H1 (cell line): ENCODE results near the gene C1S. TPM values are rescaled to one million over a fixed set of nuclear protein-coding genes. Genes with fewer than 3 reads are reported as not detected.

Source experiments
- BACH1 ChIP-seq: IDR thresholded peaks from 2 replicates; pipeline ENCODE4 v1.6.1; 2012; ENCODE audit warnings: low read length, improper control_type of control experiment
- CTBP2 ChIP-seq: IDR thresholded peaks from 2 replicates; pipeline ENCODE4 v1.7.0; 2011; ENCODE audit warnings: borderline replicate concordance, mild to moderate bottlenecking, moderate library complexity, mixed read lengths, low read length; ENCODE audit not compliant: insufficient read depth, insufficient read length
- CTCF ChIP-seq, 3 experiments: IDR thresholded peaks; 1 replicate in 2 of 3; 2 replicates in 1 of 3; pipeline versions ENCODE4 v1.5.1 to v1.6.1; 2011; ENCODE audit warnings: low read length in 3 of 3, mild to moderate bottlenecking in 3 of 3, inconsistent platforms in 2 of 3, low read depth in 1 of 3, moderate library complexity in 1 of 3; ENCODE audit not compliant: insufficient read depth in 1 of 3; ENCODE audit errors: control extremely low read depth in 1 of 3
- HDAC2 ChIP-seq, 2 experiments: fragments of 300-600 bp in 1 of 2; sonication (generic) in 1 of 2; IDR thresholded peaks; 2 replicates each; pipeline ENCODE4 v1.6.1; 2011 to 2012; ENCODE audit warnings: low read depth in 2 of 2, low read length in 2 of 2, mild to moderate bottlenecking in 2 of 2, moderate library complexity in 2 of 2, borderline replicate concordance in 1 of 2, inconsistent platforms in 1 of 2
- JUN ChIP-seq: IDR thresholded peaks from 2 replicates; pipeline ENCODE4 v1.6.1; 2011; ENCODE audit warnings: low read depth, mild to moderate bottlenecking, improper control_type of control experiment, low read length
- JUND ChIP-seq: IDR thresholded peaks from 2 replicates; pipeline ENCODE4 v1.6.1; 2011; ENCODE audit warnings: mild to moderate bottlenecking, improper control_type of control experiment, low read length
- KDM1A ChIP-seq: fragments of 200-600, 300-600 bp; sonication (generic); IDR thresholded peaks from 2 replicates; pipeline ENCODE4 v1.7.1; 2016; ENCODE audit warnings: mild to moderate bottlenecking, low read length, borderline replicate concordance
- KDM4A ChIP-seq: IDR thresholded peaks from one replicate; pipeline ENCODE4 v1.7.1; 2012; ENCODE audit warnings: low read depth, mild to moderate bottlenecking, moderate library complexity, low read length, inconsistent platforms; ENCODE audit not compliant: severe bottlenecking
- MAX ChIP-seq: IDR thresholded peaks from 2 replicates; pipeline ENCODE4 v1.6.1; 2012; ENCODE audit warnings: inconsistent platforms
- NANOG ChIP-seq: IDR thresholded peaks from 2 replicates; pipeline ENCODE4 v1.6.1; 2011; ENCODE audit warnings: low read length, low read depth, mild to moderate bottlenecking, inconsistent platforms; ENCODE audit not compliant: insufficient read depth, poor library complexity, severe bottlenecking
- RBBP5 ChIP-seq: IDR thresholded peaks from 2 replicates; pipeline ENCODE4 v1.7.1; 2012; ENCODE audit warnings: low read depth, mild to moderate bottlenecking, inconsistent platforms, low read length, moderate library complexity, borderline replicate concordance
- RNF2 ChIP-seq: fragments of 200-900, 300-1000 bp; sonication (generic); IDR thresholded peaks from 2 replicates; pipeline ENCODE4 v1.7.1; 2016; ENCODE audit warnings: borderline replicate concordance, low read depth, mild to moderate bottlenecking, antibody characterized with exemption, low read length; ENCODE audit not compliant: poor library complexity, severe bottlenecking; ENCODE audit errors: missing control alignments
- SAP30 ChIP-seq: fragments of 300-600 bp; sonication (generic); IDR thresholded peaks from 2 replicates; pipeline ENCODE4 v1.7.1; 2012; ENCODE audit warnings: low read length, moderate library complexity, mild to moderate bottlenecking, inconsistent platforms; ENCODE audit not compliant: insufficient read depth, insufficient replicate concordance
- SIN3A ChIP-seq, 2 experiments: IDR thresholded peaks in 1 of 2; conservative IDR thresholded peaks in 1 of 2; 2 replicates each; pipeline ENCODE4 v1.6.1; 2011 to 2012; ENCODE audit warnings: low read length in 2 of 2, improper control_type of control experiment in 1 of 2, low read depth in 1 of 2, mild to moderate bottlenecking in 1 of 2
- SIRT6 ChIP-seq: IDR thresholded peaks from one replicate; pipeline ENCODE4 v1.7.1; 2012; ENCODE audit warnings: low read length, inconsistent platforms
- SIX5 ChIP-seq: IDR thresholded peaks from 2 replicates; pipeline ENCODE4 v1.6.1; 2011; ENCODE audit warnings: mild to moderate bottlenecking, low read depth, low read length
- SRF ChIP-seq: IDR thresholded peaks from 2 replicates; pipeline ENCODE4 v1.6.1; 2011; ENCODE audit warnings: mild to moderate bottlenecking, low read depth, low read length, moderate library complexity
- TAF7 ChIP-seq: optimal IDR thresholded peaks from 2 replicates; pipeline ENCODE3; 2011; ENCODE audit warnings: low read depth, mild to moderate bottlenecking, inconsistent platforms, low read length, moderate library complexity, borderline replicate concordance
- TBP ChIP-seq: IDR thresholded peaks from 2 replicates; pipeline ENCODE4 v1.6.1; 2011; ENCODE audit warnings: low read depth, low read length, improper control_type of control experiment
- polyA plus RNA-seq, 7 experiments: library from polyadenylated mRNA; depleted of rRNA in 3 of 7; stranded (reverse) in 5 of 7; unstranded in 2 of 7; fragments of >200 nt in 5 of 7; fragments of 200-250 nt in 2 of 7; gene quantifications; 1 replicate in 5 of 7; 2 replicates in 1 of 7; 4 replicates in 1 of 7; pipeline versions ENCODE4 v1.2.1 to v1.2.3, GENCODE V29; 2011 to 2013; ENCODE audit warnings: missing spikeins in 2 of 7, mixed read lengths in 2 of 7
- total RNA-seq: library from RNA; stranded (reverse); fragmentation: NEBNext Ultra II Directional; extraction: Animal tissue kit (Norgen Biotek cat#: 25700); gene quantifications from 2 replicates; pipeline ENCODE4 v1.2.1, GENCODE V29; 2021

C1S gene
- total and polyA plus RNA-seq, 2 of the 8 experiments (the other 6 are each of a cell fraction or from before 2014, with no cell fraction given), result 4.4 to 7.3 TPM

GRCh38 chr12:7108003-7108795, 47.7 kb downstream of the C1S start (continued):
- TF ChIP-seq SAP30, result no peak
- peak; percentile 89 for TF ChIP-seq RBBP5
- peak; percentile 29 to 42; a peak in 1 of 4 replicates for TF ChIP-seq SIN3A (conservative IDR thresholded peaks at IDR 0.05 in 1 of 2, IDR thresholded peaks at IDR 0.05 in 1 of 2; ENCODE audit: low read depth in 1 of 2, low read length in 2 of 2)
- TF ChIP-seq JUND, result no peak
- no peak for TF ChIP-seq TAF7
- no peak for TF ChIP-seq CTCF (IDR thresholded peaks at IDR 0.05; ENCODE audit: control extremely low read depth in 1 of 3, insufficient read depth in 1 of 3, low read depth in 1 of 3, low read length in 3 of 3)
- peak; percentile 47 for TF ChIP-seq KDM4A
- TF ChIP-seq SRF, result no peak
- peak; percentile 85; the same call in 1 of the 2 replicates for TF ChIP-seq KDM1A
- TF ChIP-seq NANOG, result no peak
- peak; percentile 19; the same call in 1 of the 2 replicates for TF ChIP-seq MAX
- TF ChIP-seq TBP, result 0 out of 2 replicates have a peak, but pooled peaks have one; percentile 34
- TF ChIP-seq CTBP2, result peak; percentile 76
- no peak for TF ChIP-seq SIRT6
- 0 out of 2 replicates have a peak, but pooled peaks have one; percentile 31 for TF ChIP-seq BACH1
- TF ChIP-seq HDAC2 (IDR thresholded peaks at IDR 0.05; ENCODE audit: borderline replicate concordance in 1 of 2, low read depth in 2 of 2, low read length in 2 of 2), result peak in 1 of 2 experiments; percentile 71; a peak in 1 of 4 replicates
- no peak for TF ChIP-seq JUN
- TF ChIP-seq SIX5, result no peak
- no peak for TF ChIP-seq RNF2
